Kidney (tissue), 14 donors: ENCODE results near the gene TSPAN32. TPM values are rescaled to one million over a fixed set of nuclear protein-coding genes. Genes with fewer than 3 reads are reported as not detected.
"Not testable (repeated sequence)": the region's sequence is repeated elsewhere in the genome, so short reads cannot be mapped to it uniquely, and the experiment has no call there.

Experiments
- DNase-seq, 5 donors: peaks; one replicate each; pipeline ENCODE4 v3.0.0-alpha.2; 2013 to 2020
- FAIRE-seq: peaks from 2 replicates; lab custom pipeline; 2012; peaks lifted over from hg19 to GRCh38; lab: Jason Lieb, UNC
- H3K27ac ChIP-seq, 2 donors: one replicate each; pipeline ENCODE4 v1.7.0; 2013; ENCODE audit warnings: low read depth in 2 of 2, low read length in 2 of 2, inconsistent platforms in 1 of 2
- H3K27me3 ChIP-seq: one replicate; pipeline ENCODE4 v1.7.1; 2013; ENCODE audit warnings: low read length, inconsistent platforms; ENCODE audit not compliant: control insufficient read depth, insufficient read depth
- H3K36me3 ChIP-seq, 3 donors: one replicate each; pipeline versions ENCODE4 v1.7.0 to v1.7.1; 2013; ENCODE audit warnings: low read length in 3 of 3, control low read depth in 1 of 3, inconsistent platforms in 1 of 3; ENCODE audit not compliant: insufficient read depth in 3 of 3, control insufficient read depth in 2 of 3
- H3K4me1 ChIP-seq, 3 donors: one replicate each; pipeline versions ENCODE4 v1.7.0 to v1.7.1; 2013; ENCODE audit warnings: low read length in 3 of 3, inconsistent platforms in 1 of 3, low read depth in 1 of 3; ENCODE audit not compliant: control insufficient read depth in 2 of 3, insufficient read depth in 2 of 3
- H3K4me3 ChIP-seq, 3 donors: one replicate each; pipeline versions ENCODE4 v1.7.0 to v1.8.1; 2013; ENCODE audit warnings: low read length in 3 of 3, control low read depth in 1 of 3, inconsistent platforms in 1 of 3
- H3K9ac ChIP-seq, 3 donors: one replicate each; pipeline versions ENCODE4 v1.7.0 to v1.7.1; 2013; ENCODE audit warnings: low read length in 3 of 3, control low read depth in 1 of 3, inconsistent platforms in 1 of 3
- H3K9me3 ChIP-seq, 3 donors: one replicate each; pipeline versions ENCODE4 v1.7.0 to v1.7.1; 2013; ENCODE audit warnings: low read length in 3 of 3, control low read depth in 1 of 3, inconsistent platforms in 1 of 3; ENCODE audit not compliant: control insufficient read depth in 2 of 3, insufficient read depth in 1 of 3
- CTCF ChIP-seq: IDR thresholded peaks from 3 replicates; pipeline ENCODE4 v1.5.1; 2012; ENCODE audit warnings: mild to moderate bottlenecking, moderate library complexity, borderline replicate concordance; ENCODE audit not compliant: insufficient read depth; ENCODE audit errors: extremely low read depth
- intact Hi-C: fragments of 100-400 bp; cut with DNase I; formaldehyde crosslinking; loops from one replicate; pipeline ENCODE4 v1.11.1; 2022
- polyA plus RNA-seq: library from polyadenylated mRNA; stranded (reverse); fragments of 350-450 nt; fragmentation: Illumina TruSeq; extraction: RNeasy Lipid Tissue Mini Kit (QIAGEN cat#74804); gene quantifications from one replicate; pipeline ENCODE4 v1.2.3, GENCODE V29; 2014; ENCODE audit warnings: low read depth, low replicate concordance; ENCODE audit not compliant: insufficient read depth
- total RNA-seq: library from RNA; stranded (reverse); fragmentation: NEBNext Ultra II Directional; extraction: Animal tissue kit (Norgen Biotek cat#: 25700); gene quantifications from one replicate; pipeline ENCODE4 v1.2.1, GENCODE V29; 2021
- donor health status: control.
- donor health status: control.
- donor health status: control.
- donor health status: control.
- donor health status: control.
- donor health status: DM: yes; HTN: yes; CAD: no.
- donor health status: Normal renal cell carcinoma (clear cell type).

TSPAN32 gene
- total and polyA plus RNA-seq, 2 donors from 2014 or later = 0.75 to 6.1 TPM

DNA sequence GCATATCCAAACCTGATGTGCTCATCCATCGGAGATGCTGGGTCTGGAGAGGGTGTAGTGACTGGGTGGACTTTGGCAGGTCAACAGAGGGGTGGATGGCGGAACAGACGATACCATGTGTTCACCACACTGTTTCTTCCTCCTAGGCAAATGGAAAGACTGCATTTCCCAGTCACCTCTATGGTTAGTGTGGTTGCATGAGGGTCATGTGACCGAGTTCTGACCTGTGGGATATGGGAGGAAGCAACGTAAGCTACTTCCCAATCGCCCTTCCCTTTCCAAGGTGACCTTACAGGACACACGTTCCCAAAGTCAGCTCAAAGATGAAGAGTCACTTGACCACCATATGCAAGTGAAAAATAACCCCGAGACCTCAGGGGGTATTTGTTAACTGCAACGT lies 27.7 kb downstream of the TSPAN32 start:
- FAIRE-seq (no peak), DNase-seq (no peak)
- H3K27me3 ChIP-seq = no peaks in the 10 kb centered on the region
- no peak for TF ChIP-seq CTCF
- no peak overlapping the region for H3K9ac ChIP-seq
- no peak overlapping the region for H3K27ac ChIP-seq
- no peak overlapping the region for H3K4me3 ChIP-seq
- no peaks in the 10 kb centered on the region for H3K36me3 ChIP-seq
- no peaks in the 10 kb centered on the region for H3K9me3 ChIP-seq
- intact Hi-C loops = no loop called here
- H3K4me1 ChIP-seq = no peaks in the 10 kb centered on the region

GRCh38 chr11:2330696-2331095 lies 28.9 kb downstream of the TSPAN32 start:
- no peaks in the 10 kb centered on the region for H3K36me3 ChIP-seq
- no peak for TF ChIP-seq CTCF
- no peaks in the 10 kb centered on the region for H3K27me3 ChIP-seq
- H3K27ac ChIP-seq = no peak overlapping the region
- H3K9me3 ChIP-seq = no peaks in the 10 kb centered on the region
- H3K9ac ChIP-seq = no peak overlapping the region
- intact Hi-C loops = no loop called here
- H3K4me1 ChIP-seq = no peaks in the 10 kb centered on the region
- FAIRE-seq (no peak), DNase-seq (no peak)
- H3K4me3 ChIP-seq = no peak overlapping the region

- Histone ChIP-seq H3K36me3 (no peaks in the 10 kb centered on the region), H3K27ac (no peak overlapping the region), H3K4me1 (no peaks in the 10 kb centered on the region), H3K9ac (no peak overlapping the region), H3K9me3 (no peaks in the 10 kb centered on the region), H3K27me3 (no peaks in the 10 kb centered on the region), H3K4me3 (no peak overlapping the region)
- intact Hi-C loops = no loop called here
- FAIRE-seq (no peak), DNase-seq (no peak)
- TF ChIP-seq CTCF = no peak
Measured at GRCh38 chr11:2331404-2331803, 29.6 kb downstream of the TSPAN32 start.

DNA sequence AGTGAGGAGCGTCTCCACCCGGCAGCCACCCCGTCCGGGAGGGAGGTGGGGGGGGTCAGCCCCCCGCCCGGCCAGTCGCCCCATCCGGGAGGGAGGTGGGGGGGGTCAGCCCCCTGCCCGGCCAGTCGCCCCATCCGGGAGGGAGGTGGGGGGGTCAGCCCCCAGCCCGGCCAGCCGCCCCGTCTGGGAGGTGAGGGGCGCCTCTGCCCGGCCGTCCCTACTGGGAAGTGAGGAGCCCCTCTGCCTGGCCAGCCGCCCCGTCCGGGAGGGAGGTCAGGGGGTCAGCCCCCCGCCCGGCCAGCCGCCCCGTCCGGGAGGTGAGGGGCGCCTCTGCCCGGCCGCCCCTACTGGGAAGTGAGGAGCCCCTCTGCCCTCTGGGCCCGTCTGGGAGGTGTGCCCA lies 30.8 kb downstream of the TSPAN32 start:
- intact Hi-C loops, DNase-seq, FAIRE-seq, H3K9me3 ChIP-seq, H3K4me3 ChIP-seq, H3K27me3 ChIP-seq, H3K4me1 ChIP-seq, H3K27ac ChIP-seq, H3K36me3 ChIP-seq, H3K9ac ChIP-seq: not testable (repeated sequence)

DNA sequence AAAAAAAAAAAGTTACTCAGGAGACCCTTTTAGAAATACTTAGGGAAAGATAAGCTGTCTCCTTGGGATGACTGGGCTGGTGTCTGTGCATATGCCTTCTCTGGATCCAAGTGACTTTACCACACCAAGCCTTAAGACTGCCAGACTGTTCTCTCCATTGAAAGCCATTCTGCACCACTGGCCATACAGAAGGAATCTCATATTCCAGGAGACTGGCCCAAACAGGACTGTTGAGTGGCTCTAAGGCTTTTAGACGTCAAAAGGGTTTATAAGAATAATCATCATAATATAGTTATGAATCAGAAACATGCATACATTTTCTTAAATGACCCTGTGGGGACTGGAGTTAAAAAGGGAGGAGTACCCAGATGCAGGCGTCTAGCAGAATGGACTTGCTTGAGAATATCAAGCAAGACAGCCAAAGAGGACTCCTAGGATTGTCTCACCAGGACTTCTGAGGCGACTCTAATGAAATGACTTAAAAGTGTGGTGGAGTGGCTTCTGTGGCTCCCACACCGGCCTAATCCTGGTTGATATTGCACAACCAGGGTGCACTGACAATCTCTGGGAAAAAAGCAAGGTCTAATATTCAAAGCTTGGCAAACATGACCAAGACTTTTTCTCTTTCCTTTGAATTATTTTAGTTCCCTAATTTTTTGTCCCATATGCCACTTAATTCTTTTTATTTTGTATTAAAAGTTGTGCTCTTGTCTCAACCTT lies 31.8 kb downstream of the TSPAN32 start:
- H3K36me3 ChIP-seq, H3K4me3 ChIP-seq, intact Hi-C loops, H3K9ac ChIP-seq, DNase-seq, H3K9me3 ChIP-seq, FAIRE-seq, H3K4me1 ChIP-seq, H3K27ac ChIP-seq, H3K27me3 ChIP-seq: not testable (repeated sequence)

DNA sequence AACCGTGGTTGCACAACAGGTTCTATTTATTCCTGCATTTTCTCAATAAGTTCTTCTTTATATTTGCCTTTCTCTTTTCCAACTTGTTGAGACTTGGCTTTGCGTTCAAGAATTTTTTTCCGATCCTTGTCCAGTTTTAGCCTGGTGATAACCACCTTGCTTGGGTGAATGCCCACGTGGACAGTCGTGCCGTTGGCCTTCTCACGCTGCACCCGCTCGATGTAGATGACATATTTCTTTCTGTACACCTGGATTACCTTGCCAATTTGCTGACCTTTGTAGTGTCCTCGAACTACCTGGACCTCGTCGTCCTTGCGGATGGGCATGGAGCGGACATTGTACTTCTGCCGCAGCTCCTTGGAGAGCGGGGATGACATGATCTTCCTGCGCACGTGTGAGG lies 33.5 kb downstream of the TSPAN32 start:
- H3K9ac ChIP-seq, H3K27me3 ChIP-seq, FAIRE-seq, H3K9me3 ChIP-seq, intact Hi-C loops, DNase-seq, H3K27ac ChIP-seq, H3K4me1 ChIP-seq, H3K4me3 ChIP-seq, H3K36me3 ChIP-seq: not testable (repeated sequence)
